SK-N-SH treated with all-trans-retinoic acid at 6 μM for 48 hours (cell line): ENCODE data around the gene CAPN10.

Source experiments
- ATAC-seq: fragments of 200-7000 bp; cut with Tn5 transposase; 3 replicates; pipeline ENCODE4 v1.9.1; 2020; ENCODE audit warnings: mild to moderate bottlenecking, moderate library complexity
- ARNTL ChIP-seq: fragments of 450-650 bp; formaldehyde crosslinking; IDR thresholded peaks from 2 replicates; pipeline ENCODE4 v1.5.0; 2020; ENCODE audit warnings: low read depth, mild to moderate bottlenecking, moderate library complexity, borderline replicate concordance
- BACH2 ChIP-seq: fragments of 250-450 bp; sonication (Bioruptor Pico); IDR thresholded peaks from 2 replicates; pipeline ENCODE4 v1.9.0; 2021; ENCODE audit warnings: mild to moderate bottlenecking, borderline replicate concordance
- CSDC2 ChIP-seq: fragments of 250-450 bp; sonication (Bioruptor Pico); IDR thresholded peaks from 2 replicates; pipeline ENCODE4 v1.5.0; 2020; ENCODE audit warnings: mild to moderate bottlenecking, moderate library complexity
- ESRRG ChIP-seq: fragments of 250-450 bp; sonication (Bioruptor Pico); IDR thresholded peaks from 2 replicates; pipeline ENCODE4 v1.6.1; 2021; ENCODE audit warnings: mild to moderate bottlenecking
- GLIS3 ChIP-seq: fragments of 250-450 bp; sonication (Bioruptor Pico); IDR thresholded peaks from 2 replicates; pipeline ENCODE4 v1.5.0; 2020; ENCODE audit warnings: mild to moderate bottlenecking, moderate library complexity
- ISL1 ChIP-seq: fragments of 250-450 bp; sonication (Bioruptor Pico); IDR thresholded peaks from 2 replicates; pipeline ENCODE4 v2.1.2; 2022; ENCODE audit warnings: mild to moderate bottlenecking, moderate library complexity
- OSR1 ChIP-seq: fragments of 250-450 bp; sonication (Bioruptor Pico); IDR thresholded peaks from 2 replicates; pipeline ENCODE4 v1.8.0; 2022; ENCODE audit warnings: moderate library complexity, mild to moderate bottlenecking, inconsistent platforms
- PPARA ChIP-seq: fragments of 250-450 bp; sonication (Bioruptor Pico); IDR thresholded peaks from 2 replicates; pipeline ENCODE4 v1.5.0; 2020; ENCODE audit warnings: mild to moderate bottlenecking, borderline replicate concordance
- RARB ChIP-seq: fragments of 250-450 bp; sonication (Bioruptor Pico); IDR thresholded peaks from 2 replicates; pipeline ENCODE4 v1.8.0; 2021; ENCODE audit warnings: mild to moderate bottlenecking, moderate library complexity
- SNAI2 ChIP-seq: fragments of 250-450 bp; sonication (Bioruptor Pico); IDR thresholded peaks from 2 replicates; pipeline ENCODE4 v1.5.0; 2020; ENCODE audit warnings: mild to moderate bottlenecking, moderate library complexity
- TCF4 ChIP-seq: fragments of 250-450 bp; sonication (Bioruptor Pico); IDR thresholded peaks from 2 replicates; pipeline ENCODE4 v1.8.0; 2021; ENCODE audit warnings: mild to moderate bottlenecking, moderate library complexity, borderline replicate concordance
- TOX ChIP-seq: fragments of 250-450 bp; sonication (Bioruptor Pico); IDR thresholded peaks from 2 replicates; pipeline ENCODE4 v1.8.0; 2021; ENCODE audit warnings: mild to moderate bottlenecking, moderate library complexity, borderline replicate concordance
- ZC3H10 ChIP-seq: fragments of 250-450 bp; sonication (Bioruptor Pico); IDR thresholded peaks from 2 replicates; pipeline ENCODE4 v1.5.1; 2021; ENCODE audit warnings: mild to moderate bottlenecking, moderate library complexity
- ZFP3 ChIP-seq: fragments of 250-450 bp; sonication (Bioruptor Pico); IDR thresholded peaks from 2 replicates; pipeline ENCODE4 v1.5.0; 2020; ENCODE audit warnings: mild to moderate bottlenecking, moderate library complexity
- ZFP30 ChIP-seq: fragments of 450-650 bp; formaldehyde crosslinking; IDR thresholded peaks from 2 replicates; pipeline ENCODE4 v1.5.0; 2022; ENCODE audit warnings: mild to moderate bottlenecking, moderate library complexity
- ZNF565 ChIP-seq: fragments of 450-650 bp; formaldehyde crosslinking; conservative IDR thresholded peaks from 2 replicates; pipeline ENCODE4 v1.5.0; 2020; ENCODE audit warnings: low read depth, mild to moderate bottlenecking, moderate library complexity
- ZNF70 ChIP-seq: fragments of 450-650 bp; formaldehyde crosslinking; IDR thresholded peaks from 2 replicates; pipeline ENCODE4 v1.5.0; 2020; ENCODE audit warnings: mild to moderate bottlenecking, moderate library complexity
- TF ChIP-seq, protein P1 (sequence below): fragments of 250-450 bp; sonication (Bioruptor Pico); IDR thresholded peaks from 2 replicates; pipeline ENCODE4 v1.5.1; 2021; ENCODE audit warnings: mild to moderate bottlenecking, moderate library complexity
- TF ChIP-seq, protein P2 (sequence below): fragments of 250-450 bp; sonication (Bioruptor Pico); IDR thresholded peaks from 2 replicates; pipeline ENCODE4 v1.5.0; 2020; ENCODE audit warnings: mild to moderate bottlenecking, moderate library complexity
- TF ChIP-seq, protein P3 (sequence below): fragments of 250-450 bp; sonication (Bioruptor Pico); IDR thresholded peaks from 2 replicates; pipeline ENCODE4 v1.5.1; 2020; ENCODE audit warnings: low read depth, mild to moderate bottlenecking, moderate library complexity
- TF ChIP-seq, protein P4 (sequence below): fragments of 250-450 bp; sonication (Bioruptor Pico); IDR thresholded peaks from 2 replicates; pipeline ENCODE4 v1.8.0; 2020; ENCODE audit warnings: mild to moderate bottlenecking, moderate library complexity, borderline replicate concordance

The CAPN10 gene

DNA sequence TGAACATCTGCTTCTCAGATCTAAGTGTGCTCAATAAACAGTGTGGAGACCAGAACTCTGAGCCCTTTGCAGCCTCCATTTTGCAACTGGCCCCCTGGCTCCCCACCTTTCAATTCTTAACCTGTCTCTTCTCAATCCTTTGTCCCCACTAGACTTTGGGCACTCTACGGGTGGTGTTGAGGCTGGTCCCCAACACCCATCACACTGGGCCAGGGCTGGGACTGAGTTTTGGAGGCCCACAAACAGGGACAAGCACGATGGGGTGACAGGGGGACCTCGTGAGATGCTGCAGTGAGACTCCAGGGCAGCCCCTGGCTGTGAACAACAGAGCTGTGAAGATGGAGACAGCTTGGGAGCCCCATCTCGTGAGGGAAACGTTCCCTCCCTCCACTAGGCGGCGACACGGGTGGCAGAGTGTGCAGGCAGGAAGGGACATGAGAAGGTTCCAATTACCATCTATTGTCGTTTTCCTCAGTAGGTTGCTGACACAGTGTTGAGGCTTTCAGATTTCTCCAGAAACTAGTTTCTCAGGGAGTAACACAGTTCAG is 29.9 kb upstream of the CAPN10 start:
- TF ChIP-seq CSDC2 (no peak), TCF4 (CRISPR knock-in tag) (no peak), ZNF70 (CRISPR knock-in tag) (no peak)
- TF ChIP-seq, protein P1, sequence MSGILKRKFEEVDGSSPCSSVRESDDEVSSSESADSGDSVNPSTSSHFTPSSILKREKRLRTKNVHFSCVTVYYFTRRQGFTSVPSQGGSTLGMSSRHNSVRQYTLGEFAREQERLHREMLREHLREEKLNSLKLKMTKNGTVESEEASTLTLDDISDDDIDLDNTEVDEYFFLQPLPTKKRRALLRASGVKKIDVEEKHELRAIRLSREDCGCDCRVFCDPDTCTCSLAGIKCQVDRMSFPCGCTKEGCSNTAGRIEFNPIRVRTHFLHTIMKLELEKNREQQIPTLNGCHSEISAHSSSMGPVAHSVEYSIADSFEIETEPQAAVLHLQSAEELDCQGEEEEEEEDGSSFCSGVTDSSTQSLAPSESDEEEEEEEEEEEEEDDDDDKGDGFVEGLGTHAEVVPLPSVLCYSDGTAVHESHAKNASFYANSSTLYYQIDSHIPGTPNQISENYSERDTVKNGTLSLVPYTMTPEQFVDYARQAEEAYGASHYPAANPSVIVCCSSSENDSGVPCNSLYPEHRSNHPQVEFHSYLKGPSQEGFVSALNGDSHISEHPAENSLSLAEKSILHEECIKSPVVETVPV (CRISPR knock-in tag), result no peak
- no peak for ATAC-seq

DNA sequence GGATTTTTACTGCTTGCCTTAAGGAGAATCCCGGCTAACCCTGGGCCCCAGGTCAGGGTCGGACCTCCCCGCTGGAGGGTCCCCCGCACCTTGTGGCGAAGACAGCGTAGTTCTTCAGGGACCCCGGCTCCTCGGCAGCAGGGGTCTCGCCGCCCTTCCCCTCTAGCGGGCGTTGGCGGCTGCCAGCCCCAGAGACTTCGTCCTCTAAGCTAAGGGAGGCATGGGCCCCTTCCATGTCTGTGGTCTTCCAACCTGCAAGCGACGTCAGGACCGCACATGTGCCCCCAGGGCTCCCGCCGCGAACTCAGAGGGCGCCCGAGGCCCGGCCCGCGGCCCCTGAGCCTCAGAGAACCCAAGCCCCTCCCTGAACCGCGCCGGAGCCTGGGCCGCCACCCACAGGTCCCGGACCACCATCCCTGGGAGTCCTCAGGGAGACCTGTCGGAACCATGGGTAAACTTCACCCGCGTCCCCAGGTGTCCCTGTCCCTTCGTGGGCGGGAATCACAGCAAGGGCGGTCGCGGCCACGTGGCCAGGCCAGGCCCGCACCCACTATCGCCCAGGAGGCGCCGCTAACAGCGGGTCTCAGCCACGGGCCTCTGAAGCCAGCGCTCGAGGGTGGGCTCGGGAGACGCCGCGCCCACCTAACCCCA is 29.3 kb upstream of the CAPN10 start:
- TF ChIP-seq TOX (no peak), ARNTL (CRISPR knock-in tag) (no peak), ZNF70 (CRISPR knock-in tag) (no peak), ZNF565 (CRISPR knock-in tag) (no peak), ZC3H10 (CRISPR knock-in tag) (no peak), ZFP3 (no peak), OSR1 (no peak), ZFP30 (CRISPR knock-in tag) (no peak), GLIS3 (CRISPR knock-in tag) (no peak), BACH2 (CRISPR knock-in tag) (no peak), PPARA (no peak)
- TF ChIP-seq, protein P2, sequence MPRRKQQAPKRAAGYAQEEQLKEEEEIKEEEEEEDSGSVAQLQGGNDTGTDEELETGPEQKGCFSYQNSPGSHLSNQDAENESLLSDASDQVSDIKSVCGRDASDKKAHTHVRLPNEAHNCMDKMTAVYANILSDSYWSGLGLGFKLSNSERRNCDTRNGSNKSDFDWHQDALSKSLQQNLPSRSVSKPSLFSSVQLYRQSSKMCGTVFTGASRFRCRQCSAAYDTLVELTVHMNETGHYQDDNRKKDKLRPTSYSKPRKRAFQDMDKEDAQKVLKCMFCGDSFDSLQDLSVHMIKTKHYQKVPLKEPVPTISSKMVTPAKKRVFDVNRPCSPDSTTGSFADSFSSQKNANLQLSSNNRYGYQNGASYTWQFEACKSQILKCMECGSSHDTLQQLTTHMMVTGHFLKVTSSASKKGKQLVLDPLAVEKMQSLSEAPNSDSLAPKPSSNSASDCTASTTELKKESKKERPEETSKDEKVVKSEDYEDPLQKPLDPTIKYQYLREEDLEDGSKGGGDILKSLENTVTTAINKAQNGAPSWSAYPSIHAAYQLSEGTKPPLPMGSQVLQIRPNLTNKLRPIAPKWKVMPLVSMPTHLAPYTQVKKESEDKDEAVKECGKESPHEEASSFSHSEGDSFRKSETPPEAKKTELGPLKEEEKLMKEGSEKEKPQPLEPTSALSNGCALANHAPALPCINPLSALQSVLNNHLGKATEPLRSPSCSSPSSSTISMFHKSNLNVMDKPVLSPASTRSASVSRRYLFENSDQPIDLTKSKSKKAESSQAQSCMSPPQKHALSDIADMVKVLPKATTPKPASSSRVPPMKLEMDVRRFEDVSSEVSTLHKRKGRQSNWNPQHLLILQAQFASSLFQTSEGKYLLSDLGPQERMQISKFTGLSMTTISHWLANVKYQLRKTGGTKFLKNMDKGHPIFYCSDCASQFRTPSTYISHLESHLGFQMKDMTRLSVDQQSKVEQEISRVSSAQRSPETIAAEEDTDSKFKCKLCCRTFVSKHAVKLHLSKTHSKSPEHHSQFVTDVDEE (CRISPR knock-in tag), result no peak
- TF ChIP-seq, protein P3, sequence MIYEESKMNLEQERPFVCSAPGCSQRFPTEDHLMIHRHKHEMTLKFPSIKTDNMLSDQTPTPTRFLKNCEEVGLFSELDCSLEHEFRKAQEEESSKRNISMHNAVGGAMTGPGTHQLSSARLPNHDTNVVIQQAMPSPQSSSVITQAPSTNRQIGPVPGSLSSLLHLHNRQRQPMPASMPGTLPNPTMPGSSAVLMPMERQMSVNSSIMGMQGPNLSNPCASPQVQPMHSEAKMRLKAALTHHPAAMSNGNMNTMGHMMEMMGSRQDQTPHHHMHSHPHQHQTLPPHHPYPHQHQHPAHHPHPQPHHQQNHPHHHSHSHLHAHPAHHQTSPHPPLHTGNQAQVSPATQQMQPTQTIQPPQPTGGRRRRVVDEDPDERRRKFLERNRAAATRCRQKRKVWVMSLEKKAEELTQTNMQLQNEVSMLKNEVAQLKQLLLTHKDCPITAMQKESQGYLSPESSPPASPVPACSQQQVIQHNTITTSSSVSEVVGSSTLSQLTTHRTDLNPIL (CRISPR knock-in tag), result no peak
- TF ChIP-seq, protein P4, sequence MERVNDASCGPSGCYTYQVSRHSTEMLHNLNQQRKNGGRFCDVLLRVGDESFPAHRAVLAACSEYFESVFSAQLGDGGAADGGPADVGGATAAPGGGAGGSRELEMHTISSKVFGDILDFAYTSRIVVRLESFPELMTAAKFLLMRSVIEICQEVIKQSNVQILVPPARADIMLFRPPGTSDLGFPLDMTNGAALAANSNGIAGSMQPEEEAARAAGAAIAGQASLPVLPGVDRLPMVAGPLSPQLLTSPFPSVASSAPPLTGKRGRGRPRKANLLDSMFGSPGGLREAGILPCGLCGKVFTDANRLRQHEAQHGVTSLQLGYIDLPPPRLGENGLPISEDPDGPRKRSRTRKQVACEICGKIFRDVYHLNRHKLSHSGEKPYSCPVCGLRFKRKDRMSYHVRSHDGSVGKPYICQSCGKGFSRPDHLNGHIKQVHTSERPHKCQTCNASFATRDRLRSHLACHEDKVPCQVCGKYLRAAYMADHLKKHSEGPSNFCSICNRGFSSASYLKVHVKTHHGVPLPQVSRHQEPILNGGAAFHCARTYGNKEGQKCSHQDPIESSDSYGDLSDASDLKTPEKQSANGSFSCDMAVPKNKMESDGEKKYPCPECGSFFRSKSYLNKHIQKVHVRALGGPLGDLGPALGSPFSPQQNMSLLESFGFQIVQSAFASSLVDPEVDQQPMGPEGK (CRISPR knock-in tag), result no peak
- TF ChIP-seq, protein P1 (CRISPR knock-in tag), result no peak
- ATAC-seq, result no peak

DNA sequence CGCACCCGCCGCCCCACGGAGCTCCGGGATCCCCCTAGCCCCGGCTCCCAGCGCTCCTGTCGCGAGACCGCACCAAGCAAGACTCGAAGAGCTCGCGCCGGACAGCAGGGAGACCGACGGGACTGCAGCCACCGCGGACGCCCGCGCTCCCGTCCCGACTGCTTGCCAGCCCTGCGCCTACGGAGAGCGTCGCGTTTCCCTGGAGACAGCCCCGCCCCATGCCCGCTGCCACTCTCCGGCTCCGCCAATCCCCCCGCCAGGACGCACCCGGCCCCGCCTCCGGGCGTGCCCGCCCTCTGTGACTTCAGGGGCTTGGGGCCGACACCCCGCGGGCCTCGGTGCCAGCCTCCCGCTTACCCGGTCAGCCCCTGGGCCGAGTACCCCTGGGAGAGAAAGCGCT is 28.7 kb upstream of the CAPN10 start, which contains the start of gene ANKMY1:
Gene ANKMY1 (minus strand): TSS at position 181 of the 400 bp plus-strand sequence. CDS start 653 bp downstream, outside the sequence.
- peak; percentile 63 for ATAC-seq
- TF ChIP-seq ARNTL (CRISPR knock-in tag), result no peak
- TF ChIP-seq ZFP3, result no peak
- no peak for TF ChIP-seq CSDC2
- TF ChIP-seq, protein P2 (CRISPR knock-in tag), result no peak
- TF ChIP-seq, protein P3 (CRISPR knock-in tag), result no peak
- TF ChIP-seq ZNF70 (CRISPR knock-in tag), result no peak
- no peak for TF ChIP-seq OSR1
- no peak for TF ChIP-seq TOX
- TF ChIP-seq SNAI2 (CRISPR knock-in tag), result no peak
- no peak for TF ChIP-seq ZC3H10 (CRISPR knock-in tag)
- TF ChIP-seq GLIS3 (CRISPR knock-in tag), result no peak
- no peak for TF ChIP-seq ZNF565 (CRISPR knock-in tag)
- no peak for TF ChIP-seq TCF4 (CRISPR knock-in tag)
- TF ChIP-seq ESRRG (CRISPR knock-in tag), result no peak
- TF ChIP-seq RARB (CRISPR knock-in tag), result no peak
- TF ChIP-seq, protein P1 (CRISPR knock-in tag), result no peak
- TF ChIP-seq ISL1, result no peak
- no peak for TF ChIP-seq ZFP30 (CRISPR knock-in tag)
